Activated T-helper 17 cell treated with anti-CD3 and anti-CD28 coated beads, Interleukin-2, amount 50 U/mL, for 72 hours (primary cell): ENCODE data around the gene UBTFL1. TPM values are rescaled to one million over a fixed set of nuclear protein-coding genes. Genes with fewer than 3 reads are reported as not detected.

ENCODE experiments used
- ATAC-seq: fragments of 150-1000 bp; cut with Tn5 transposase; replicated peaks from 2 replicates; pipeline ENCODE4 v1.10.0; 2021; ENCODE audit warnings: mild to moderate bottlenecking, moderate library complexity
- H3K27ac Mint-ChIP-seq: one replicate; pipeline ENCODE4 v1.8.0; 2022; ENCODE audit warnings: mixed read lengths
- H3K27me3 Mint-ChIP-seq: one replicate; pipeline ENCODE4 v1.8.0; 2022; ENCODE audit warnings: mixed read lengths
- H3K36me3 Mint-ChIP-seq: one replicate; pipeline ENCODE4 v1.8.0; 2022; ENCODE audit warnings: low read depth, mild to moderate bottlenecking, mixed read lengths
- H3K4me1 Mint-ChIP-seq: one replicate; pipeline ENCODE4 v1.8.0; 2022; ENCODE audit warnings: mixed read lengths
- H3K4me3 Mint-ChIP-seq: one replicate; pipeline ENCODE4 v1.8.0; 2022; ENCODE audit warnings: mild to moderate bottlenecking, mixed read lengths
- H3K9me3 Mint-ChIP-seq: one replicate; pipeline ENCODE4 v1.8.0; 2022; ENCODE audit warnings: mixed read lengths
- total RNA-seq, 2 donors: library from RNA; stranded (reverse); gene quantifications; one replicate each; pipeline ENCODE4 v1.2.3, GENCODE V29; 2022

UBTFL1 gene
- total RNA-seq, 2 donors from 2014 or later = not detected

DNA sequence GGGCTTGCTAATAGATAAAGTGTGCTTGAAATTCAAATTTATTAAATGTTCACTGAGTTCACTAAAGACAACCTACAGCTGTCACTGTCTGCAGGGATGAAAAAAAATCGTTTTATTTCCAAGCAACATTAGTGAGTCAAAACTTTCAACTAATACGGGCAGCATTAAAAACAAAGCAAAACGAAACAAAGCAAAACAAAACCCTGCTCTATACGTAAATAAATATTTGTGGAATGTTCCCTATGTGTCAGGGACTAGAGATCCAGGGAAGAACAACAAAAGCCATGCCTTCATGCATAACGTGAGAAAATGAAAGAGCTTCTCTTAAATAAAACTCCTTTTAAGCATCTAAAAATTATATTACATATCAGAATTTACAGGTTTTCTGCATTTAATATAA lies 49.3 kb downstream of the UBTFL1 start:
- no peak overlapping the region for H3K27ac Mint-ChIP-seq
- peak overlapping the region; percentile 43 for H3K4me3 Mint-ChIP-seq
- no peaks in the 10 kb centered on the region for H3K9me3 Mint-ChIP-seq
- H3K4me1 Mint-ChIP-seq = no peaks in the 10 kb centered on the region
- peaks cover 52% of the 10 kb centered on the region for H3K27me3 Mint-ChIP-seq
- ATAC-seq = no peak
- H3K36me3 Mint-ChIP-seq = no peaks in the 10 kb centered on the region

Other genes with a start within 250 kb of the UBTFL1 start
- not detected for gene TRIM64B, start 207.5 kb upstream of the UBTFL1 start, total RNA-seq
- not detected for gene TRIM49D1, start 163.7 kb upstream of the UBTFL1 start, total RNA-seq
- not detected for gene TRIM49D2, start 161.9 kb upstream of the UBTFL1 start, total RNA-seq
- not detected for gene TRIM64, start 119.9 kb upstream of the UBTFL1 start, total RNA-seq
- gene TRIM49C, start 54.8 kb upstream of the UBTFL1 start, total RNA-seq = not detected
- gene NAALAD2, start 48.7 kb downstream of the UBTFL1 start, total RNA-seq = not detected
- 100 to 1,000 TPM in 1 of 2 donors, 10 to 100 TPM in 1; 42.9 to 110 TPM for gene CHORDC1, start 137.1 kb downstream of the UBTFL1 start, total RNA-seq